ENCODE data around the gene TDP1. TPM values are rescaled to one million over a fixed set of nuclear protein-coding genes. Genes with fewer than 3 reads are reported as not detected.
"Not testable (repeated sequence)": the region's sequence is repeated elsewhere in the genome, so short reads cannot be mapped to it uniquely, and the experiment has no call there.

Gene TDP1
- total RNA-seq, 4 donors from 2014 or later: 2.0 to 5.0 (median 3.8) TPM

- TF ChIP-seq CTCF (IDR thresholded peaks at IDR 0.05 in 4 of 5, conservative IDR thresholded peaks at IDR 0.05 in 1 of 5): no peak
- TF ChIP-seq POLR2A (IDR thresholded peaks at IDR 0.05): no peak
- intact Hi-C loops (cut with DNase I; ENCODE audit: low total_unique reads) (no loop called here), in situ Hi-C loops (cut with MboI; ENCODE audit: low sequenced_read_pairs in 4 of 4) (no loop called here)
- no peaks in the 10 kb centered on the region for H3K9me3 ChIP-seq
- no peak for ATAC-seq
- no peaks in the 10 kb centered on the region for H3K27me3 ChIP-seq
- no peaks in the 10 kb centered on the region for H3K36me3 ChIP-seq
- H3K4me1 ChIP-seq: no peaks in the 10 kb centered on the region
- DNase-seq: no peak
- no peak overlapping the region for H3K27ac ChIP-seq
- no peak overlapping the region for H3K4me3 ChIP-seq
Measured at GRCh38 chr14:90088176-90088575, 132.4 kb downstream of the TDP1 start.

- H3K27ac ChIP-seq; H3K36me3 ChIP-seq; H3K27me3 ChIP-seq; in situ Hi-C loops (cut with MboI; ENCODE audit: low sequenced_read_pairs in 4 of 4); intact Hi-C loops (cut with DNase I; ENCODE audit: low total_unique reads); H3K4me3 ChIP-seq; H3K9me3 ChIP-seq; ATAC-seq; DNase-seq; H3K4me1 ChIP-seq: not testable (repeated sequence)
Measured at GRCh38 chr14:90089486-90089885, 133.8 kb downstream of the TDP1 start.

DNA sequence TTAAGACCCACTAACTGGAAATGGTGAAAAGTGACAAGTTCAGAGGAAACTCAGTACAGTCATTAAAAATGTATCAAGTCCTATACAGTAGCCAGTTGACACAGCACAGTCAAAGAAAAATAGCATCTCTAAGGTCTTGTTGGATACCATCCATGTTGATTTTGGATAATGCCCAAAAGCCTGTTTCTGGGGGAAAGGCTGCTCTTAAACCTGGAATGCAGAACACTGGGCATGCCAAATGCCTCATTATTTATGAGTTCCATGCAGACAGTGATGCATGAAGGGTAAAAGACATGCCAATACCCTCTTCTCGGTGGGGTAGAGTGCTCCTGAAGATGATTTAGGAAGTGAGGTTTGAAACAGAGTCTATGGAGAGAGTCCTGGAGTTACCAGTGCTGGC is 135.7 kb downstream of the TDP1 start:
- Histone ChIP-seq H3K27me3 (no peaks in the 10 kb centered on the region), H3K4me3 (no peak overlapping the region), H3K36me3 (no peaks in the 10 kb centered on the region), H3K27ac (no peak overlapping the region), H3K4me1 (no peaks in the 10 kb centered on the region), H3K9me3 (no peaks in the 10 kb centered on the region)
- no peak for ATAC-seq
- no peak for DNase-seq
- intact Hi-C loops (cut with DNase I; ENCODE audit: low total_unique reads) (no loop called here), in situ Hi-C loops (cut with MboI; ENCODE audit: low sequenced_read_pairs in 4 of 4) (no loop called here)
- TF ChIP-seq CTCF (IDR thresholded peaks at IDR 0.05 in 4 of 5, conservative IDR thresholded peaks at IDR 0.05 in 1 of 5) (no peak), POLR2A (IDR thresholded peaks at IDR 0.05) (no peak)

- in situ Hi-C loops (cut with MboI; ENCODE audit: low sequenced_read_pairs in 4 of 4) (no loop called here), intact Hi-C loops (cut with DNase I; ENCODE audit: low total_unique reads) (no loop called here)
- DNase-seq (no peak), ATAC-seq (no peak)
- Histone ChIP-seq H3K27me3 (no peaks in the 10 kb centered on the region), H3K9me3 (no peaks in the 10 kb centered on the region), H3K4me1 (no peaks in the 10 kb centered on the region), H3K27ac (no peak overlapping the region), H3K4me3 (no peak overlapping the region), H3K36me3 (no peaks in the 10 kb centered on the region)
- no peak for TF ChIP-seq CTCF (IDR thresholded peaks at IDR 0.05 in 4 of 5, conservative IDR thresholded peaks at IDR 0.05 in 1 of 5)
Measured at GRCh38 chr14:90093942-90094595, 138.3 kb downstream of the TDP1 start.

Other genes starting within 250 kb of the TDP1 start
- gene EFCAB11, start 1.2 kb upstream of the TDP1 start, total RNA-seq: 1 to 10 TPM in 3 of 4 donors, under 1 TPM in 1; 0.69 to 1.6 (median 1.6) TPM
- not detected for gene KCNK13, start 106.1 kb downstream of the TDP1 start, total RNA-seq